Measurements from ENCODE around the gene PCDHGC4.

DNA sequence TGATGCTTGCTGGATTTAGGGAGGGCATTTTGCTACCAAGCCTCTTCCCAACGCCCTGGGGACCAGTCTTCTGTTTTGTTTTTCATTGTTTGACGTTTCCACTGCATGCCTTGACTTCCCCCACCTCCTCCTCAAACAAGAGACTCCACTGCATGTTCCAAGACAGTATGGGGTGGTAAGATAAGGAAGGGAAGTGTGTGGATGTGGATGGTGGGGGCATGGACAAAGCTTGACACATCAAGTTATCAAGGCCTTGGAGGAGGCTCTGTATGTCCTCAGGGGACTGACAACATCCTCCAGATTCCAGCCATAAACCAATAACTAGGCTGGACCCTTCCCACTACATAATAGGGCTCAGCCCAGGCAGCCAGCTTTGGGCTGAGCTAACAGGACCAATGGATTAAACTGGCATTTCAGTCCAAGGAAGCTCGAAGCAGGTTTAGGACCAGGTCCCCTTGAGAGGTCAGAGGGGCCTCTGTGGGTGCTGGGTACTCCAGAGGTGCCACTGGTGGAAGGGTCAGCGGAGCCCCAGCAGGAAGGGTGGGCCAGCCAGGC lies 27.0 kb downstream of the PCDHGC4 start:
- TF ChIP-seq, protein P1, sequence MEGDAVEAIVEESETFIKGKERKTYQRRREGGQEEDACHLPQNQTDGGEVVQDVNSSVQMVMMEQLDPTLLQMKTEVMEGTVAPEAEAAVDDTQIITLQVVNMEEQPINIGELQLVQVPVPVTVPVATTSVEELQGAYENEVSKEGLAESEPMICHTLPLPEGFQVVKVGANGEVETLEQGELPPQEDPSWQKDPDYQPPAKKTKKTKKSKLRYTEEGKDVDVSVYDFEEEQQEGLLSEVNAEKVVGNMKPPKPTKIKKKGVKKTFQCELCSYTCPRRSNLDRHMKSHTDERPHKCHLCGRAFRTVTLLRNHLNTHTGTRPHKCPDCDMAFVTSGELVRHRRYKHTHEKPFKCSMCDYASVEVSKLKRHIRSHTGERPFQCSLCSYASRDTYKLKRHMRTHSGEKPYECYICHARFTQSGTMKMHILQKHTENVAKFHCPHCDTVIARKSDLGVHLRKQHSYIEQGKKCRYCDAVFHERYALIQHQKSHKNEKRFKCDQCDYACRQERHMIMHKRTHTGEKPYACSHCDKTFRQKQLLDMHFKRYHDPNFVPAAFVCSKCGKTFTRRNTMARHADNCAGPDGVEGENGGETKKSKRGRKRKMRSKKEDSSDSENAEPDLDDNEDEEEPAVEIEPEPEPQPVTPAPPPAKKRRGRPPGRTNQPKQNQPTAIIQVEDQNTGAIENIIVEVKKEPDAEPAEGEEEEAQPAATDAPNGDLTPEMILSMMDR (IDR thresholded peaks at IDR 0.05): no peak
- no peak for TF ChIP-seq EZH2 (IDR thresholded peaks at IDR 0.05)
